22Rv1 (cell line): Measurements from ENCODE around the gene KRT32.
"Not testable (repeated sequence)": the region's sequence is repeated elsewhere in the genome, so short reads cannot be mapped to it uniquely, and the experiment has no call there.

Experiments used
- H3K27ac ChIP-seq: fragments of 450-650 bp; 2 replicates; pipeline ENCODE4 v1.5.1; 2017
- CTCF ChIP-seq: fragments of 450-650 bp; IDR thresholded peaks from 2 replicates; pipeline ENCODE4 v1.5.1; 2017; ENCODE audit warnings: mild to moderate bottlenecking
- ZFX ChIP-seq: fragments of 450-650 bp; IDR thresholded peaks from 2 replicates; pipeline ENCODE4 v1.6.1; 2017; ENCODE audit warnings: antibody characterized with exemption, borderline replicate concordance

KRT32 gene

GRCh38 chr17:41440531-41441033, 26.6 kb downstream of the KRT32 start, which contains the start of gene KRT38:
TSS of gene KRT38 (minus strand) at chr17:41440983. CDS start at chr17:41440921, 62 bp downstream.
- H3K27ac ChIP-seq = no peak within 1 kb of the TSS
- TF ChIP-seq CTCF = no peak
- no peak for TF ChIP-seq ZFX

GRCh38 chr17:41439375-41439774, 27.8 kb downstream of the KRT32 start:
- TF ChIP-seq ZFX = no peak
- TF ChIP-seq CTCF = no peak
- no peak overlapping the region for H3K27ac ChIP-seq

GRCh38 chr17:41437769-41438168, 29.4 kb downstream of the KRT32 start:
- TF ChIP-seq ZFX = no peak
- no peak for TF ChIP-seq CTCF
- no peak overlapping the region for H3K27ac ChIP-seq

- no peak for TF ChIP-seq ZFX
Measured at GRCh38 chr17:41437254-41437653, 29.9 kb downstream of the KRT32 start.

GRCh38 chr17:41434415-41434814, 32.8 kb downstream of the KRT32 start:
- H3K27ac ChIP-seq = no peak overlapping the region
- TF ChIP-seq ZFX = no peak

More at GRCh38 chr17:41437254-41437653, 29.9 kb downstream of the KRT32 start:
- no peak overlapping the region for H3K27ac ChIP-seq

- no peak for TF ChIP-seq CTCF
- H3K27ac ChIP-seq = no peak overlapping the region
Measured at GRCh38 chr17:41434005-41434404, 33.2 kb downstream of the KRT32 start.

- no peak for TF ChIP-seq ZFX
- TF ChIP-seq CTCF = no peak
- no peak overlapping the region for H3K27ac ChIP-seq
Measured at GRCh38 chr17:41433586-41433985, 33.6 kb downstream of the KRT32 start.

GRCh38 chr17:41430376-41430775, 36.8 kb downstream of the KRT32 start:
- H3K27ac ChIP-seq = not testable (repeated sequence)

GRCh38 chr17:41429667-41430066, 37.5 kb downstream of the KRT32 start:
- no peak overlapping the region for H3K27ac ChIP-seq
- TF ChIP-seq CTCF (no peak), ZFX (no peak)
